Astrocyte of the cerebellum (primary cell): ENCODE data around the gene TRAF7.
A peak's percentile ranks its signal among the peaks of the same experiment; 100 is the strongest.

Source experiments
- DNase-seq: peaks from one replicate; pipeline ENCODE4 v3.0.0-alpha.2; 2011; ENCODE audit warnings: low read depth
- H3K4me3 ChIP-seq: 2 replicates; pipeline ENCODE4 v1.5.1; 2011; ENCODE audit warnings: mild to moderate bottlenecking, low read depth, low read length, moderate library complexity
- in situ Hi-C: cut with HindIII; loops from 2 replicates; pipeline ENCODE4 v1.10.0; 2017; ENCODE audit warnings: low sequenced_read_pairs
- TF ChIP-seq, protein P1 (sequence below): IDR thresholded peaks from 2 replicates; pipeline ENCODE4 v1.5.1; 2012; ENCODE audit warnings: low read length, low read depth, moderate library complexity, mild to moderate bottlenecking; ENCODE audit errors: missing control alignments

TRAF7 gene

DNA sequence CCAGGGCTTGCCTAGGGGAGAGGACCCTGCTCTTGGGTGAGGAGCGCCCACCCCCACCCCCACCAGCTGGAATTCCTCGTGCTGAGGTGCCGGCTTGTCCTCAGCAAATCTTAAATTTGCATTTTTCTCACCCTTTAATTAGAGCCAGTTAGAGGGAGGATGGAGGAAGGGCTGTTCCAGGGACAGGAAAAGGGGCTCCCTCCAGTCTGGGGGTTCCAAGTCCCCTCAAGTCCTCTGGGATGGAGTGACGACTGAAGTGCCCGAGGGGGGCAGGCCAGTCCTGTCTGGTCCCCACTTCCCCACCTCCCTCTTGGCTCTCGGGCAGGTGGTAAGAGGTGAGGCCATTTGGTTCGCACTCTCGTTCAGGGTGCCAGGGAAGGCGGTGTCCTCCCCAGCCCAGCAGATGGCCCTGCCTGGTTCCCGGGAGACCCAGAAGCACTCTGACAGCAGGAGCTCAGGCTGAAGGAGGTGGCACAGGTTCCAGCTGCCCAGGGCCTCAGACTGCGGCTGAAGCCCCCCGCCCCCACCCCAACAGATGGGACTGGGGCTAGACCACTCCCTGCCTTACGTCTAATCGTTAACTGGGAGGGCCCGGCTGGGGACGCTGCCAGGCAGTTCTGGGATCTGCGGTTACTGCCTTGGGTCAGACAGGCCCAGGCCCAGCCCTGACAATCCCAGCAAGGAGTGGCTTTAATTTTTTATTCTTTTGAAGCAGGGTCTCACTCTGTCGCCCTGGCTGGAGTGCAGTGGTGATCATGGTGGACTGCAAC, 5.0 kb upstream of the TRAF7 start:
- in situ Hi-C loops = no loop called here
- peak overlapping the region; percentile 7 for H3K4me3 ChIP-seq
- DNase-seq = no peak
- TF ChIP-seq, protein P1, sequence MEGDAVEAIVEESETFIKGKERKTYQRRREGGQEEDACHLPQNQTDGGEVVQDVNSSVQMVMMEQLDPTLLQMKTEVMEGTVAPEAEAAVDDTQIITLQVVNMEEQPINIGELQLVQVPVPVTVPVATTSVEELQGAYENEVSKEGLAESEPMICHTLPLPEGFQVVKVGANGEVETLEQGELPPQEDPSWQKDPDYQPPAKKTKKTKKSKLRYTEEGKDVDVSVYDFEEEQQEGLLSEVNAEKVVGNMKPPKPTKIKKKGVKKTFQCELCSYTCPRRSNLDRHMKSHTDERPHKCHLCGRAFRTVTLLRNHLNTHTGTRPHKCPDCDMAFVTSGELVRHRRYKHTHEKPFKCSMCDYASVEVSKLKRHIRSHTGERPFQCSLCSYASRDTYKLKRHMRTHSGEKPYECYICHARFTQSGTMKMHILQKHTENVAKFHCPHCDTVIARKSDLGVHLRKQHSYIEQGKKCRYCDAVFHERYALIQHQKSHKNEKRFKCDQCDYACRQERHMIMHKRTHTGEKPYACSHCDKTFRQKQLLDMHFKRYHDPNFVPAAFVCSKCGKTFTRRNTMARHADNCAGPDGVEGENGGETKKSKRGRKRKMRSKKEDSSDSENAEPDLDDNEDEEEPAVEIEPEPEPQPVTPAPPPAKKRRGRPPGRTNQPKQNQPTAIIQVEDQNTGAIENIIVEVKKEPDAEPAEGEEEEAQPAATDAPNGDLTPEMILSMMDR = no peak

DNA sequence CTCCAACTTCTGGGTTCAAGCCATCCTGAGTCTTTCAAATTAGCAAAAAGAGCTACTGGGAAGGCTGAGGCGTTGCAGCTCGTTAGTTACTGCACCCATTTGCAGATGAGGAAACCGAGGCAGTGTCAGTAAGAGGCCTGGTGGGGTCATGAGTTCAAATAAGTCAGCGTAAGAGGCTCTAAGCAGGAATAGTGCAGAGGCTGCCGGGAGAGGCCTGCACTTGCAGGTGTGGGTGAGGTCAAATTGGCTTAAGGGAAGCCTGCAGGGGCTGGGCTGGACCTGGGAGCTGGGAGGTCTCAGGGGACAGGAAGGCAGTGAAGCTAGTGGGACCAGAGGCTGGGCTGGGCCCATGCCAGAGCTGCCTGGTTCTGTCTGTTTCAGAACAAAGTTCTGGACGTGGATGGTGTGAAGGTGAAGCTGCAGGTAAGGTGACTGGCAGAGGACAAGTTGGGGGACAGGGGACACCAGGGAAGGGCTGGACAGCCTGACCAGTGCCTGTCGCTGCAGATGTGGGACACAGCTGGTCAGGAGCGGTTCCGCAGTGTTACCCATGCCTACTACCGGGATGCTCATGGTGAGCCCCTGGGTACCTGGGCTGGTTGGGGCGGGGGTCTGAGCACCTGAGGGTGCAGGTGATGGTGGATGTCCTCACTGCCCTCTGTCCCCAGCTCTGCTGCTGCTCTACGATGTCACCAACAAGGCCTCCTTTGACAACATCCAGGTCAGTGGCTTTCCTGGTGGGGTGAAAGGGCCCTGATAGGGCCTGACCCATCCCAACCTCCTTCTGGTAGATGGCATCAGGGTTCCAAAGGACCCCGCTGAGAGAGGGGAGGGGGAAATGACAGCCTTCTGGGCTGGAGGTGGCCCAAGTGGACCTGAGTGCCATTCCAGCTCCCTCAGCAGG, 4.1 kb upstream of the TRAF7 start:
- in situ Hi-C loops = no loop called here
- DNase-seq = no peak
- TF ChIP-seq, protein P1 = no peak
- H3K4me3 ChIP-seq = peak overlapping the region; percentile 7

GRCh38 chr16:2152695-2153506, 2.7 kb upstream of the TRAF7 start:
- TF ChIP-seq, protein P1 = no peak
- peak overlapping the region; percentile 97 for H3K4me3 ChIP-seq
- in situ Hi-C loops = no loop called here
- DNase-seq = no peak

- DNase-seq = no peak
- peak overlapping the region; percentile 97 for H3K4me3 ChIP-seq
- TF ChIP-seq, protein P1 = no peak
- in situ Hi-C loops = no loop called here
Observed at GRCh38 chr16:2154533-2155090, 970 bp upstream of the TRAF7 start.

DNA sequence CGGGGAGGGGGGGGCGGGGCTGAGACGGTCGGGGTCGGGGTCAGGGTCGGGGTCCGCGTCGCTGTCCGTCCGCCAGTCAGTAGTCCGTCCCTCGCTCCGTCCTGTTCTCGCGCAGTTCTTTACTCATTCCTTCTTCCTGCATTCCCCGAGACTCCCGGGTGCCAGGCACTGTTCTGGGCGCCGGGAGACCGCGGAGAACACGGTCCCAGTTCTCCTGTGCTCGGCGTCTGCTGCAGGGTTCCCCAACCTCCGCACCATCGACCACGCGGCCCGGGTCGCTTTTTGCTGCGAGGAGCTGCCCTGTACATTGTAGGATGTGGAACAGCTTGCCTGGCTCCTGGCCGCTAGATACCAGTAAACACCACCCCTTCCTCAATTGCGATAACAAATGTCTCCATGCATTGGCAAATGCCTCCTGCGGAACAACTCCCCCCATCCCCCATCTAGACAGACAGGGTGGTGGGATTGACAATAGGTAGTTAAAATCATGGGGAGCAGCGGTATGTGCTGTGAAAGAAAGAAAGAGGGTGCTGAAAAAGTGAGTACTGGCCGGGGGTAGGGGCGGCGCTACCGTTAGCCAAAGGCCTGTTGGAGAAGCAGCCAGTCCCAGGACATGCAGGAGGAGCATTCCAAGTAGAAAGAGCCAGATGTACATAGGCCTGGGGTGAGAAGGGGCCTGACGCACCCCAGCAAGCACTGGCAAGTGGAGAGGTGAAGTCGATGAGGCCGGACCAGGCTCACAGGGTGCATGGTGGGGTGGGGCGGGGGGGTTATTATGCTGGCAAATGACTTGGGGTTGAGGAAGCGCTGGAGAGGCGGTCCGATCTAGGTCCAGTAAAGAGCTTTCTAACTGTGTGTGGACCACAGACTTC, 631 bp downstream of the TRAF7 start:
- no peak for DNase-seq
- in situ Hi-C loops = no loop called here
- peak overlapping the region; percentile 88 for H3K4me3 ChIP-seq
- TF ChIP-seq, protein P1 = no peak
